ENCODE measurements around the gene EFCAB9.

Gene EFCAB9

GRCh38 chr5:172238334-172238733 is 44.4 kb downstream of the EFCAB9 start:
- Histone ChIP-seq H3K79me2 (ENCODE audit: low read length) (peaks cover 20% of the 10 kb centered on the region; the same call in 1 of the 2 replicates), H3K4me1 (ENCODE audit: low read length) (peaks cover 22% of the 10 kb centered on the region), H3K27me3 (ENCODE audit: low read depth, low read length) (no peaks in the 10 kb centered on the region)

GRCh38 chr5:172243302-172243701 is 49.3 kb downstream of the EFCAB9 start:
- Histone ChIP-seq H2AFZ (ENCODE audit: low read depth, low read length) (no peak overlapping the region), H3K27ac (ENCODE audit: low read length) (no peak overlapping the region), H3K4me3 (ENCODE audit: low read length) (no peak overlapping the region), H3K36me3 (replicated peaks; ENCODE audit: low read depth, low read length) (no peaks in the 10 kb centered on the region), H3K4me1 (ENCODE audit: low read length) (no peaks in the 10 kb centered on the region), H3K9me3 (ENCODE audit: insufficient read depth, low read length) (no peaks in the 10 kb centered on the region), H4K20me1 (ENCODE audit: insufficient read depth, low read length) (peaks cover 3% of the 10 kb centered on the region; the same call in 1 of the 2 replicates), H3K27me3 (ENCODE audit: low read depth, low read length) (no peaks in the 10 kb centered on the region), H3K9ac (ENCODE audit: low read length) (no peak overlapping the region), H3K79me2 (ENCODE audit: low read length) (peaks cover 19% of the 10 kb centered on the region), H3K4me2 (ENCODE audit: low read length) (no peak overlapping the region)
- no peak for TF ChIP-seq EZH2phosphoT487 (IDR thresholded peaks at IDR 0.05; ENCODE audit: low read depth)
- no peak for TF ChIP-seq CTCF (IDR thresholded peaks at IDR 0.05; ENCODE audit: low read depth, low read length)

More at GRCh38 chr5:172238334-172238733, 44.4 kb downstream of the EFCAB9 start:
- Histone ChIP-seq H4K20me1 (ENCODE audit: insufficient read depth, low read length) (peaks cover 22% of the 10 kb centered on the region), H3K27ac (ENCODE audit: low read length) (no peak overlapping the region), H3K9ac (ENCODE audit: low read length) (no peak overlapping the region), H3K36me3 (replicated peaks; ENCODE audit: low read depth, low read length) (no peaks in the 10 kb centered on the region), H2AFZ (ENCODE audit: low read depth, low read length) (no peak overlapping the region), H3K9me3 (ENCODE audit: insufficient read depth, low read length) (no peaks in the 10 kb centered on the region), H3K4me3 (ENCODE audit: low read length) (no peak overlapping the region), H3K4me2 (ENCODE audit: low read length) (no peak overlapping the region)
- TF ChIP-seq EZH2phosphoT487 (IDR thresholded peaks at IDR 0.05; ENCODE audit: low read depth) = no peak

- TF ChIP-seq EZH2phosphoT487 (IDR thresholded peaks at IDR 0.05; ENCODE audit: low read depth) (no peak), CTCF (IDR thresholded peaks at IDR 0.05; ENCODE audit: low read depth, low read length) (no peak)
- Histone ChIP-seq H3K9me3 (ENCODE audit: insufficient read depth, low read length) (no peaks in the 10 kb centered on the region), H3K4me3 (ENCODE audit: low read length) (no peak overlapping the region), H2AFZ (ENCODE audit: low read depth, low read length) (no peak overlapping the region), H3K27me3 (ENCODE audit: low read depth, low read length) (no peaks in the 10 kb centered on the region), H3K36me3 (replicated peaks; ENCODE audit: low read depth, low read length) (no peaks in the 10 kb centered on the region), H3K4me1 (ENCODE audit: low read length) (no peaks in the 10 kb centered on the region), H3K9ac (ENCODE audit: low read length) (no peak overlapping the region), H3K27ac (ENCODE audit: low read length) (no peak overlapping the region), H3K4me2 (ENCODE audit: low read length) (no peak overlapping the region), H4K20me1 (ENCODE audit: insufficient read depth, low read length) (peaks cover 3% of the 10 kb centered on the region), H3K79me2 (ENCODE audit: low read length) (peaks cover 19% of the 10 kb centered on the region)
These were observed 51.1 kb downstream of the EFCAB9 start for GRCh38 chr5:172245046-172245445.

- no peaks in the 10 kb centered on the region for H3K36me3 ChIP-seq (replicated peaks; ENCODE audit: low read depth, low read length)
- no peak overlapping the region for H3K4me3 ChIP-seq (ENCODE audit: low read length)
- no peaks in the 10 kb centered on the region for H3K27me3 ChIP-seq (ENCODE audit: low read depth, low read length)
- no peak for TF ChIP-seq CTCF (IDR thresholded peaks at IDR 0.05; ENCODE audit: low read depth, low read length)
- TF ChIP-seq EZH2phosphoT487 (IDR thresholded peaks at IDR 0.05; ENCODE audit: low read depth) = no peak
- H3K79me2 ChIP-seq (ENCODE audit: low read length) = peaks cover 19% of the 10 kb centered on the region
- no peaks in the 10 kb centered on the region for H3K9me3 ChIP-seq (ENCODE audit: insufficient read depth, low read length)
- no peak overlapping the region for H3K27ac ChIP-seq (ENCODE audit: low read length)
- H3K4me2 ChIP-seq (ENCODE audit: low read length) = no peak overlapping the region
- H2AFZ ChIP-seq (ENCODE audit: low read depth, low read length) = no peak overlapping the region
- H3K4me1 ChIP-seq (ENCODE audit: low read length) = no peaks in the 10 kb centered on the region
- peaks cover 3% of the 10 kb centered on the region for H4K20me1 ChIP-seq (ENCODE audit: insufficient read depth, low read length)
- H3K9ac ChIP-seq (ENCODE audit: low read length) = no peak overlapping the region
These were observed 51.7 kb downstream of the EFCAB9 start for GRCh38 chr5:172245703-172246125.

Measured in OCI-LY3 (cell line).